Spleen (tissue), 11 donors: Measurements from ENCODE around the gene MNS1. TPM values are rescaled to one million over a fixed set of nuclear protein-coding genes. Genes with fewer than 3 reads are reported as not detected.

ENCODE experiments used
- DNase-seq: peaks from one replicate; pipeline ENCODE4 v3.0.0-alpha.2; 2020
- H3K27ac ChIP-seq, 8 donors: fragments of 200-600 bp; sonication (generic) in 7 of 8; 1 replicate in 4 of 8; 2 replicates in 4 of 8; pipeline versions ENCODE4 v1.5.0 to v1.8.0; 2016 to 2021; ENCODE audit warnings: inconsistent platforms in 4 of 8, mild to moderate bottlenecking in 4 of 8, moderate library complexity in 1 of 8
- H3K27me3 ChIP-seq, 7 donors: fragments of 200-600 bp; sonication (generic) in 6 of 7; replicated peaks in 1 of 7; 1 replicate in 4 of 7; 2 replicates in 3 of 7; pipeline versions ENCODE4 v1.5.0 to v1.8.0; 2016 to 2021; ENCODE audit warnings: inconsistent platforms in 3 of 7, mild to moderate bottlenecking in 1 of 7
- H3K36me3 ChIP-seq, 6 donors: fragments of 200-600 bp; sonication (generic) in 5 of 6; 1 replicate in 4 of 6; 2 replicates in 2 of 6; pipeline versions ENCODE4 v1.5.0 to v1.8.0; 2016 to 2021; ENCODE audit warnings: inconsistent platforms in 2 of 6
- H3K4me1 ChIP-seq, 6 donors: fragments of 200-600 bp; sonication (generic) in 5 of 6; 1 replicate in 3 of 6; 2 replicates in 3 of 6; pipeline versions ENCODE4 v1.5.0 to v1.8.0; 2016 to 2021; ENCODE audit warnings: inconsistent platforms in 3 of 6
- H3K4me3 ChIP-seq, 8 donors: fragments of 200-600 bp; sonication (generic) in 7 of 8; 1 replicate in 4 of 8; 2 replicates in 4 of 8; pipeline versions ENCODE4 v1.5.0 to v1.8.0; 2016 to 2021; ENCODE audit warnings: inconsistent platforms in 4 of 8, mild to moderate bottlenecking in 4 of 8, moderate library complexity in 2 of 8
- H3K9me3 ChIP-seq, 8 donors: fragments of 200-600 bp; sonication (generic) in 7 of 8; 1 replicate in 4 of 8; 2 replicates in 4 of 8; pipeline versions ENCODE4 v1.5.0 to v1.8.0; 2016 to 2021; ENCODE audit warnings: inconsistent platforms in 4 of 8
- POLR2A ChIP-seq, 3 donors: fragments of 450-650 bp; IDR thresholded peaks; one replicate each; pipeline ENCODE4 v1.5.1; 2017; ENCODE audit warnings: antibody characterized with exemption in 3 of 3, mild to moderate bottlenecking in 1 of 3
- POLR2AphosphoS5 ChIP-seq, 3 donors: sonication (generic); formaldehyde crosslinking; IDR thresholded peaks; one replicate each; pipeline ENCODE4 v1.5.1; 2017; ENCODE audit warnings: antibody characterized with exemption in 3 of 3
- WGBS, 5 donors: extraction: QIAGEN DNeasy Blood & Tissue Kit in 3 of 5; methylation state at CpG; one replicate each; pipeline versions ENCODE4 v1.1.5 to v1.1.7; 2013 to 2018; 5-methylcytosine and 5-hydroxymethylcytosine counted together
- intact Hi-C: fragments of 100-400 bp; cut with DNase I; formaldehyde crosslinking; loops from one replicate; pipeline ENCODE4 v1.15.0; 2023; ENCODE audit warnings: low total_unique reads
- polyA plus RNA-seq, 3 donors: library from polyadenylated mRNA; stranded (reverse); fragments of 200-250 nt; gene quantifications; one replicate each; pipeline ENCODE4 v1.2.1, GENCODE V29; 2013
- total RNA-seq, 7 donors: library from RNA; depleted of rRNA in 3 of 7; stranded (reverse); fragments of >200 nt in 3 of 7; fragmentation: NEBNext Ultra II Directional in 4 of 7; extraction: Animal tissue kit (Norgen Biotek cat#: 25700) in 4 of 7; gene quantifications; one replicate each; pipeline versions ENCODE4 v1.1.0 to v1.2.1, GENCODE V29; 2016 to 2021
- TF ChIP-seq, protein P1 (sequence below), 11 experiments: fragments of 200-600 bp in 7 of 11; fragments of 450-650 bp in 4 of 11; sonication (generic) in 4 of 11; IDR thresholded peaks in 8 of 11; conservative IDR thresholded peaks in 3 of 11; 1 replicate in 7 of 11; 2 replicates in 4 of 11; pipeline versions ENCODE4 v1.4.0 to v1.8.0; 2016 to 2021; ENCODE audit warnings: antibody characterized with exemption in 11 of 11, inconsistent platforms in 4 of 11, mild to moderate bottlenecking in 1 of 11
- donor health status: healthy with polysubstance abuse.
- donor health status: DM: no; HTN: no; CAD: no; lungs with moderate emphysema.
- donor health status: DM: no; HTN: no; CAD: no.
- donor health status: Bipolar disorder and iron deficiency.
- donor health status: healthy.
- donor health status: DM: no; HTN: no; CAD: no.
- donor health status: DM: yes; HTN: yes; CAD: no.

Gene MNS1
- total and polyA plus RNA-seq, 10 donors, result 0.56 to 2.0 (median 0.98) TPM; not detected in 1

GRCh38 chr15:56460947-56461346 lies 4.0 kb downstream of the MNS1 start:
- DNase-seq, result no peak
- Histone ChIP-seq H3K4me3 (no peak overlapping the region), H3K36me3 (no peaks in the 10 kb centered on the region), H3K4me1 (peaks cover 2 to 23% (median 12%) of the 10 kb centered on the region in 6 donors), H3K27ac (no peak overlapping the region), H3K9me3 (no peaks in the 10 kb centered on the region), H3K27me3 (peaks cover 0 to 7% (median 0%) of the 10 kb centered on the region in 7 donors)
- TF ChIP-seq POLR2AphosphoS5 (IDR thresholded peaks at IDR 0.05) (no peak), POLR2A (IDR thresholded peaks at IDR 0.05) (no peak)
- TF ChIP-seq, protein P1, sequence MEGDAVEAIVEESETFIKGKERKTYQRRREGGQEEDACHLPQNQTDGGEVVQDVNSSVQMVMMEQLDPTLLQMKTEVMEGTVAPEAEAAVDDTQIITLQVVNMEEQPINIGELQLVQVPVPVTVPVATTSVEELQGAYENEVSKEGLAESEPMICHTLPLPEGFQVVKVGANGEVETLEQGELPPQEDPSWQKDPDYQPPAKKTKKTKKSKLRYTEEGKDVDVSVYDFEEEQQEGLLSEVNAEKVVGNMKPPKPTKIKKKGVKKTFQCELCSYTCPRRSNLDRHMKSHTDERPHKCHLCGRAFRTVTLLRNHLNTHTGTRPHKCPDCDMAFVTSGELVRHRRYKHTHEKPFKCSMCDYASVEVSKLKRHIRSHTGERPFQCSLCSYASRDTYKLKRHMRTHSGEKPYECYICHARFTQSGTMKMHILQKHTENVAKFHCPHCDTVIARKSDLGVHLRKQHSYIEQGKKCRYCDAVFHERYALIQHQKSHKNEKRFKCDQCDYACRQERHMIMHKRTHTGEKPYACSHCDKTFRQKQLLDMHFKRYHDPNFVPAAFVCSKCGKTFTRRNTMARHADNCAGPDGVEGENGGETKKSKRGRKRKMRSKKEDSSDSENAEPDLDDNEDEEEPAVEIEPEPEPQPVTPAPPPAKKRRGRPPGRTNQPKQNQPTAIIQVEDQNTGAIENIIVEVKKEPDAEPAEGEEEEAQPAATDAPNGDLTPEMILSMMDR (IDR thresholded peaks at IDR 0.05 in 8 of 11, conservative IDR thresholded peaks at IDR 0.05 in 3 of 11), result no peak
- WGBS, 5 donors, result 83 to 97% (median 95%) methylated on average over 2 of the region's 2 CpGs
- intact Hi-C loops, result no loop called here

DNA sequence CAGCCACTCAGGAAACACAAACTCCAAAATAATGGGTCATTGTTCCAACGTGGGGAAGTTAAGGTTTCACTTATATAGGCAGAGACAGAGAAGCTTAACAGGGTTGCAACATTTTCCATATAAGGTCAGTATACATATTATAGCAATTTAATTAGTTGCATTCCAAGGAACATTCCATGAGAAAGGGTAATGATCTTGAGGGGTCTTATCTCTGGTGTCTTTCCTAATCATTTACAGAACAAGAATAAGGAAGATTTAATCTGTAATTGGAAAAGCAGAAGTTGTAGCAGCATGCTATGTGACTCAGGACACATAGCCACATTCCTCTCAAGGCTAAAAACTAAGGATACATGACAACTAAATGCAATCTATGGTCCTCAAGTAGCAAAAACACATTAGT lies 4.9 kb downstream of the MNS1 start:
- H3K27ac ChIP-seq, result no peak overlapping the region
- no peak for DNase-seq
- H3K4me3 ChIP-seq, result no peak overlapping the region
- peaks cover 2 to 15% (median 7%) of the 10 kb centered on the region in 6 donors for H3K4me1 ChIP-seq
- no peak for TF ChIP-seq POLR2AphosphoS5 (IDR thresholded peaks at IDR 0.05)
- no peak for TF ChIP-seq POLR2A (IDR thresholded peaks at IDR 0.05)
- TF ChIP-seq, protein P1 (IDR thresholded peaks at IDR 0.05 in 8 of 11, conservative IDR thresholded peaks at IDR 0.05 in 3 of 11), result no peak
- H3K9me3 ChIP-seq, result no peaks in the 10 kb centered on the region
- H3K27me3 ChIP-seq, result peaks cover 0 to 4% (median 0%) of the 10 kb centered on the region in 7 donors
- WGBS, 5 donors, result 14 to 59% (median 27%) methylated on average over 1 of the region's 1 CpG
- intact Hi-C loops, result no loop called here
- no peaks in the 10 kb centered on the region for H3K36me3 ChIP-seq

DNA sequence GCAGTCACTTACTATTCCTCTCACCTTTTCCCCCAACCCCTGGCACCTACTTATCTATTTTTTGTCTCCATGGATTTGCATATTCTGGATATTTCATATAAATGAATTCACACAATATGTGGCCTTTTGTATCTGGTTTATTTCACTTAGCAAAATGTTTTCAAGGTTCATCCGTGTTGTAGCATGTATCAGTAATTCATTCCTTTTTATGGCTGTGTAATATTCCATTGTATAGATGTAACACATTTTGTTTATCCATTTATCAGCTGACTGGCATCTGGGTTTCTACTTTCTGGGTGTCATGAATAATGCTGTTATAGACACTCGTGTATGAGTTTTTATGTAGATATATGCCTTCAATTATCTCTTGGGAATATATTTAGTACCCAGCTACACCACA lies 5.8 kb downstream of the MNS1 start:
- no peak for DNase-seq
- H3K4me1 ChIP-seq, result peaks cover 0 to 5% (median 2%) of the 10 kb centered on the region in 6 donors
- H3K27ac ChIP-seq, result no peak overlapping the region
- no peak overlapping the region for H3K4me3 ChIP-seq
- TF ChIP-seq POLR2AphosphoS5 (IDR thresholded peaks at IDR 0.05) (no peak), POLR2A (IDR thresholded peaks at IDR 0.05) (no peak)
- TF ChIP-seq, protein P1 (IDR thresholded peaks at IDR 0.05 in 8 of 11, conservative IDR thresholded peaks at IDR 0.05 in 3 of 11), result no peak
- H3K36me3 ChIP-seq, result no peaks in the 10 kb centered on the region
- intact Hi-C loops, result no loop called here
- no peaks in the 10 kb centered on the region for H3K27me3 ChIP-seq
- 92 to 99% (median 96%) methylated on average over 2 of the region's 2 CpGs for WGBS, 5 donors
- H3K9me3 ChIP-seq, result no peaks in the 10 kb centered on the region

DNA sequence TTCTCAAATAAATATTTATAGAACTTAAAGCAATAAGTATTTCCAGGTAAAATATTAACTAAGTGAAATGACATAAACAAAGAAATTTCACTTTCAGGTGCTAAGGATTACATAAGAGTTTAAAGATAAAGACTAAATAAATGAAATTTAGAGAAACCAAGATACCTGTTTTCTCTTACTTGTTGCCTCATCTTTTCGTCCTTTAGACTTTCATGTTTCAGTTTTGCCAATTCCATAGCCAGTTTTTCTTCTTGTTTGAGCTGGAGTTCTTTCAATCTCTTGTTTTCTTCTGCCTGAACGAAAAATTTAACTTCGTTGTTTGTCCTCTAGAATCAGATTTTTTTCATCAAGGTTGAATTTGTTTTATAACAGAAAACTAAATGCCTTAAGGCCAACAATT lies 8.7 kb downstream of the MNS1 start:
- Histone ChIP-seq H3K9me3 (no peaks in the 10 kb centered on the region), H3K27ac (no peak overlapping the region), H3K36me3 (no peaks in the 10 kb centered on the region), H3K4me3 (no peak overlapping the region), H3K27me3 (no peaks in the 10 kb centered on the region), H3K4me1 (no peaks in the 10 kb centered on the region)
- intact Hi-C loops, result no loop called here
- TF ChIP-seq POLR2A (IDR thresholded peaks at IDR 0.05), result no peak
- TF ChIP-seq POLR2AphosphoS5 (IDR thresholded peaks at IDR 0.05), result no peak
- WGBS, 5 donors, result 88 to 99% (median 90%) methylated on average over 3 of the region's 3 CpGs
- DNase-seq, result no peak

- H3K27me3 ChIP-seq, result no peaks in the 10 kb centered on the region
- H3K36me3 ChIP-seq, result no peaks in the 10 kb centered on the region
- WGBS, 5 donors, result 63 to 85% (median 68%) methylated on average over 1 of the region's 1 CpG
- DNase-seq, result no peak
- intact Hi-C loops, result no loop called here
- no peak overlapping the region for H3K4me3 ChIP-seq
- TF ChIP-seq, protein P1 (IDR thresholded peaks at IDR 0.05 in 8 of 11, conservative IDR thresholded peaks at IDR 0.05 in 3 of 11), result no peak
- H3K4me1 ChIP-seq, result no peaks in the 10 kb centered on the region
- H3K27ac ChIP-seq, result no peak overlapping the region
- H3K9me3 ChIP-seq, result no peaks in the 10 kb centered on the region
Observed at GRCh38 chr15:56454836-56455235, 10.1 kb downstream of the MNS1 start.
